Measurements from ENCODE around the gene ASF1B.

DNA sequence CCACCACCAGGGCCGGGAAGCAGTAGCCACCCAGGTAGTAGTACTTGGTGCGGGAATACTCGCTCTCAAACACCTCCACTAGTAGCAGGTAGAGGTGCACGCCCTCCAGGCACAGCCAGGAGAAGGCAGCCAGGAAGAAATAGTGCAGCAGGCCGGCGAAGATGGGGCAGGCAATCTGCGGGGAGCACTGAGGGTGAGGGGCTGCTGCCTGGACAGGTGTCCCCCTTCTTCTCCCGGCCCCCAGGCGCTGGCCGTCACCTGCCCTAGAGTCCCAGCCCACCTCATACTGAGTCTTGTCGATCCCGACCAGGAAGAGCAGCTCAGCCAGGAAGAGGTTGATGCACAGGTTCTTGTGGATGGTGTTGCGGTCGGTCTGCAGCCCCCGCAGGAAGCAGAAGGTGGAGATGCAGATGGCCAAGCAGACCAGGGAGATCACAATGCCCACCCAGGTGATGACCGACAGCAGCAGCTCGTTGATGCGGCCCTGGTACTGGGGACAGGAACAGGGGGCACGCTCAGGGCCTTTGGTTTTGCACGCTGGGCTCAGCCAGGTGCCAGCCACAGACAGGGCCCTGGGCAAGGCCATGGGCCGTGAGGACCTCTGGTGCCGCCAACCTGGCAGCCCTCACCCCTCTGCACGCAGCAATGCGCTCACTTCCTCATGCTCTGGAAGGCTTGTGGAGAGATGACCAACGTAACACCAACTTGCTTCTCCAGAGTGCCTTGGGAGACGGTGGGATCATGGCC is 20.8 kb upstream of the ASF1B start:
- no peak for TF ChIP-seq EZH2 (IDR thresholded peaks at IDR 0.05; ENCODE audit: borderline replicate concordance, low read length)
- TF ChIP-seq, protein P1, sequence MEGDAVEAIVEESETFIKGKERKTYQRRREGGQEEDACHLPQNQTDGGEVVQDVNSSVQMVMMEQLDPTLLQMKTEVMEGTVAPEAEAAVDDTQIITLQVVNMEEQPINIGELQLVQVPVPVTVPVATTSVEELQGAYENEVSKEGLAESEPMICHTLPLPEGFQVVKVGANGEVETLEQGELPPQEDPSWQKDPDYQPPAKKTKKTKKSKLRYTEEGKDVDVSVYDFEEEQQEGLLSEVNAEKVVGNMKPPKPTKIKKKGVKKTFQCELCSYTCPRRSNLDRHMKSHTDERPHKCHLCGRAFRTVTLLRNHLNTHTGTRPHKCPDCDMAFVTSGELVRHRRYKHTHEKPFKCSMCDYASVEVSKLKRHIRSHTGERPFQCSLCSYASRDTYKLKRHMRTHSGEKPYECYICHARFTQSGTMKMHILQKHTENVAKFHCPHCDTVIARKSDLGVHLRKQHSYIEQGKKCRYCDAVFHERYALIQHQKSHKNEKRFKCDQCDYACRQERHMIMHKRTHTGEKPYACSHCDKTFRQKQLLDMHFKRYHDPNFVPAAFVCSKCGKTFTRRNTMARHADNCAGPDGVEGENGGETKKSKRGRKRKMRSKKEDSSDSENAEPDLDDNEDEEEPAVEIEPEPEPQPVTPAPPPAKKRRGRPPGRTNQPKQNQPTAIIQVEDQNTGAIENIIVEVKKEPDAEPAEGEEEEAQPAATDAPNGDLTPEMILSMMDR (conservative IDR thresholded peaks at IDR 0.05 in 1 of 2, IDR thresholded peaks at IDR 0.05 in 1 of 2; ENCODE audit: extremely low read depth in 1 of 2, insufficient read depth in 1 of 2, low read depth in 1 of 2, low read length in 2 of 2): no peak
